ENCODE measurements around the gene CD86. TPM values are rescaled to one million over a fixed set of nuclear protein-coding genes. Genes with fewer than 3 reads are reported as not detected.

The CD86 gene
- total and polyA plus RNA-seq, 2 of the 8 experiments (the other 6 are each of a cell fraction or from before 2014, with no cell fraction given), result 0.12 to 0.30 TPM

DNA sequence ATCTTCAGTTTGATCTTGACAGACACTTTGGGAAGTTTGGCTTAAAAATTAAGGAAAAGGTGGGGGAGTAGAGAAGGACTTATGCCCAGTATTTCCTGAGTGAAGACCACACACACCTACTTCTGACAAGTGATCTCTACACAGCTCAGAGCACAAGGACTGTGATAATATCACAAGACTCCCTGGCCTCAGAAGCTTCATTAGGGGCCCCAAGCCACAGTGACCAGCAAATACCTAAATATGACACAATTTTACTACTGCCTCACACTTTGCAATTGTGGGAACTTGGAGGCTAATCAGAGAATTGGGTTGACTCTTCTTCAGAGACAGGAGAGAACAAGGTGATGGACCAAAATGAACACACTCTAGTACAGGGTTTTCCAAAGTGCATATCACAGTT, 35.7 kb upstream of the CD86 start:
- Histone ChIP-seq H3K36me3 (ENCODE audit: control insufficient read depth in 2 of 4, insufficient read depth in 4 of 4, low read length in 3 of 4) (no peaks in the 10 kb centered on the region), H2AFZ (ENCODE audit: low read length) (no peak overlapping the region), H3K79me1 (ENCODE audit: low read depth, low read length) (no peaks in the 10 kb centered on the region; the same call in 1 of the 2 replicates), H3K79me2 (ENCODE audit: control insufficient read depth in 1 of 2, insufficient read depth in 2 of 2, low read length in 2 of 2) (no peaks in the 10 kb centered on the region), H3K4ac (replicated peaks; ENCODE audit: insufficient read length, low read depth, low read length) (no peak overlapping the region), H2BK20ac (ENCODE audit: low read length) (no peak overlapping the region), H2BK12ac (ENCODE audit: low read depth, low read length) (no peak overlapping the region), H3K23me2 (ENCODE audit: low read depth, low read length) (peaks cover 3% of the 10 kb centered on the region; the same call in 1 of the 2 replicates), H4K5ac (ENCODE audit: insufficient read length, low read depth, low read length) (no peak overlapping the region), H3K23ac (ENCODE audit: insufficient read length) (no peak overlapping the region), H4K91ac (replicated peaks; ENCODE audit: insufficient read length, low read length) (no peak overlapping the region), H4K8ac (ENCODE audit: extremely low read depth, insufficient read depth, low read length) (no peak overlapping the region), H3K56ac (replicated peaks; ENCODE audit: insufficient read length, low read depth, low read length) (no peak overlapping the region), H2BK15ac (ENCODE audit: low read length) (no peak overlapping the region), H3K9me3 (ENCODE audit: insufficient read depth in 2 of 2, low read depth in 1 of 2, low read length in 1 of 2) (no peaks in the 10 kb centered on the region), H3K9ac (replicated peaks in 1 of 4; ENCODE audit: extremely low read depth in 1 of 4, low read depth in 3 of 4, low read length in 3 of 4) (no peak overlapping the region), H2AK5ac (ENCODE audit: low read depth, low read length) (no peak overlapping the region), H2BK5ac (ENCODE audit: low read depth, low read length) (no peak overlapping the region), H2BK120ac (replicated peaks; ENCODE audit: low read depth, low read length) (no peak overlapping the region), H3K18ac (ENCODE audit: extremely low read depth, low read length) (no peak overlapping the region), H3K4me3 (ENCODE audit: extremely low read depth in 1 of 4, insufficient read depth in 2 of 4, low read depth in 3 of 4, low read length in 4 of 4) (no peak overlapping the region), H3K4me1 (replicated peaks in 1 of 4; ENCODE audit: control insufficient read depth in 3 of 4, insufficient read depth in 4 of 4, low read length in 3 of 4) (no peaks in the 10 kb centered on the region; a peak in 3 of 7 replicates), H3K14ac (ENCODE audit: insufficient read length) (no peak overlapping the region), H3K27ac (ENCODE audit: low read depth, low read length) (no peak overlapping the region), H4K20me1 (replicated peaks in 1 of 2; ENCODE audit: control insufficient read depth in 1 of 2, insufficient read depth in 2 of 2, low read length in 2 of 2) (no peaks in the 10 kb centered on the region), H3K4me2 (ENCODE audit: insufficient read depth in 1 of 2, low read depth in 2 of 2, low read length in 2 of 2) (no peak overlapping the region), H3K27me3 (replicated peaks in 1 of 4; ENCODE audit: control insufficient read depth in 3 of 4, extremely low read depth in 1 of 4, insufficient read depth in 3 of 4, low read length in 3 of 4) (no peaks in the 10 kb centered on the region; a peak in 2 of 7 replicates)
- ChIA-PET POLR2A (ENCODE audit: partially characterized antibody) (interaction anchor here (0.8 to 1.1 kb wide), 2 partner anchors 12 to 15 kb away, joined by 3 to 6 read pairs; no protein-coding TSS in a partner anchor), CTCF (ENCODE audit: partially characterized antibody) (interaction anchor here (0.5 to 3.0 kb wide), 6 partner anchors 9 to 238 kb away, joined by 3 to 10 read pairs (median 3); no protein-coding TSS in a partner anchor)
- DNase-seq (ENCODE audit: low read depth in 1 of 2, low spot score in 2 of 2) (no peak), FAIRE-seq (no peak)
- TF ChIP-seq, protein P1, sequence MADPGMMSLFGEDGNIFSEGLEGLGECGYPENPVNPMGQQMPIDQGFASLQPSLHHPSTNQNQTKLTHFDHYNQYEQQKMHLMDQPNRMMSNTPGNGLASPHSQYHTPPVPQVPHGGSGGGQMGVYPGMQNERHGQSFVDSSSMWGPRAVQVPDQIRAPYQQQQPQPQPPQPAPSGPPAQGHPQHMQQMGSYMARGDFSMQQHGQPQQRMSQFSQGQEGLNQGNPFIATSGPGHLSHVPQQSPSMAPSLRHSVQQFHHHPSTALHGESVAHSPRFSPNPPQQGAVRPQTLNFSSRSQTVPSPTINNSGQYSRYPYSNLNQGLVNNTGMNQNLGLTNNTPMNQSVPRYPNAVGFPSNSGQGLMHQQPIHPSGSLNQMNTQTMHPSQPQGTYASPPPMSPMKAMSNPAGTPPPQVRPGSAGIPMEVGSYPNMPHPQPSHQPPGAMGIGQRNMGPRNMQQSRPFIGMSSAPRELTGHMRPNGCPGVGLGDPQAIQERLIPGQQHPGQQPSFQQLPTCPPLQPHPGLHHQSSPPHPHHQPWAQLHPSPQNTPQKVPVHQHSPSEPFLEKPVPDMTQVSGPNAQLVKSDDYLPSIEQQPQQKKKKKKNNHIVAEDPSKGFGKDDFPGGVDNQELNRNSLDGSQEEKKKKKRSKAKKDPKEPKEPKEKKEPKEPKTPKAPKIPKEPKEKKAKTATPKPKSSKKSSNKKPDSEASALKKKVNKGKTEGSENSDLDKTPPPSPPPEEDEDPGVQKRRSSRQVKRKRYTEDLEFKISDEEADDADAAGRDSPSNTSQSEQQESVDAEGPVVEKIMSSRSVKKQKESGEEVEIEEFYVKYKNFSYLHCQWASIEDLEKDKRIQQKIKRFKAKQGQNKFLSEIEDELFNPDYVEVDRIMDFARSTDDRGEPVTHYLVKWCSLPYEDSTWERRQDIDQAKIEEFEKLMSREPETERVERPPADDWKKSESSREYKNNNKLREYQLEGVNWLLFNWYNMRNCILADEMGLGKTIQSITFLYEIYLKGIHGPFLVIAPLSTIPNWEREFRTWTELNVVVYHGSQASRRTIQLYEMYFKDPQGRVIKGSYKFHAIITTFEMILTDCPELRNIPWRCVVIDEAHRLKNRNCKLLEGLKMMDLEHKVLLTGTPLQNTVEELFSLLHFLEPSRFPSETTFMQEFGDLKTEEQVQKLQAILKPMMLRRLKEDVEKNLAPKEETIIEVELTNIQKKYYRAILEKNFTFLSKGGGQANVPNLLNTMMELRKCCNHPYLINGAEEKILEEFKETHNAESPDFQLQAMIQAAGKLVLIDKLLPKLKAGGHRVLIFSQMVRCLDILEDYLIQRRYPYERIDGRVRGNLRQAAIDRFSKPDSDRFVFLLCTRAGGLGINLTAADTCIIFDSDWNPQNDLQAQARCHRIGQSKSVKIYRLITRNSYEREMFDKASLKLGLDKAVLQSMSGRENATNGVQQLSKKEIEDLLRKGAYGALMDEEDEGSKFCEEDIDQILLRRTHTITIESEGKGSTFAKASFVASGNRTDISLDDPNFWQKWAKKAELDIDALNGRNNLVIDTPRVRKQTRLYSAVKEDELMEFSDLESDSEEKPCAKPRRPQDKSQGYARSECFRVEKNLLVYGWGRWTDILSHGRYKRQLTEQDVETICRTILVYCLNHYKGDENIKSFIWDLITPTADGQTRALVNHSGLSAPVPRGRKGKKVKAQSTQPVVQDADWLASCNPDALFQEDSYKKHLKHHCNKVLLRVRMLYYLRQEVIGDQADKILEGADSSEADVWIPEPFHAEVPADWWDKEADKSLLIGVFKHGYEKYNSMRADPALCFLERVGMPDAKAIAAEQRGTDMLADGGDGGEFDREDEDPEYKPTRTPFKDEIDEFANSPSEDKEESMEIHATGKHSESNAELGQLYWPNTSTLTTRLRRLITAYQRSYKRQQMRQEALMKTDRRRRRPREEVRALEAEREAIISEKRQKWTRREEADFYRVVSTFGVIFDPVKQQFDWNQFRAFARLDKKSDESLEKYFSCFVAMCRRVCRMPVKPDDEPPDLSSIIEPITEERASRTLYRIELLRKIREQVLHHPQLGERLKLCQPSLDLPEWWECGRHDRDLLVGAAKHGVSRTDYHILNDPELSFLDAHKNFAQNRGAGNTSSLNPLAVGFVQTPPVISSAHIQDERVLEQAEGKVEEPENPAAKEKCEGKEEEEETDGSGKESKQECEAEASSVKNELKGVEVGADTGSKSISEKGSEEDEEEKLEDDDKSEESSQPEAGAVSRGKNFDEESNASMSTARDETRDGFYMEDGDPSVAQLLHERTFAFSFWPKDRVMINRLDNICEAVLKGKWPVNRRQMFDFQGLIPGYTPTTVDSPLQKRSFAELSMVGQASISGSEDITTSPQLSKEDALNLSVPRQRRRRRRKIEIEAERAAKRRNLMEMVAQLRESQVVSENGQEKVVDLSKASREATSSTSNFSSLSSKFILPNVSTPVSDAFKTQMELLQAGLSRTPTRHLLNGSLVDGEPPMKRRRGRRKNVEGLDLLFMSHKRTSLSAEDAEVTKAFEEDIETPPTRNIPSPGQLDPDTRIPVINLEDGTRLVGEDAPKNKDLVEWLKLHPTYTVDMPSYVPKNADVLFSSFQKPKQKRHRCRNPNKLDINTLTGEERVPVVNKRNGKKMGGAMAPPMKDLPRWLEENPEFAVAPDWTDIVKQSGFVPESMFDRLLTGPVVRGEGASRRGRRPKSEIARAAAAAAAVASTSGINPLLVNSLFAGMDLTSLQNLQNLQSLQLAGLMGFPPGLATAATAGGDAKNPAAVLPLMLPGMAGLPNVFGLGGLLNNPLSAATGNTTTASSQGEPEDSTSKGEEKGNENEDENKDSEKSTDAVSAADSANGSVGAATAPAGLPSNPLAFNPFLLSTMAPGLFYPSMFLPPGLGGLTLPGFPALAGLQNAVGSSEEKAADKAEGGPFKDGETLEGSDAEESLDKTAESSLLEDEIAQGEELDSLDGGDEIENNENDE (IDR thresholded peaks at IDR 0.05; ENCODE audit: insufficient replicate concordance, low read length), result no peak
